OCI-M2 (cell line): ENCODE measurements around the gene HIF1AN.
"Not testable (repeated sequence)": the region's sequence is repeated elsewhere in the genome, so short reads cannot be mapped to it uniquely, and the experiment has no call there.

Experiments
- DNase-seq: peaks from one replicate; lab custom pipeline; 2025; ENCODE audit not compliant: unreplicated experiment; lab: John Stamatoyannopoulos, UW

Gene HIF1AN

DNA sequence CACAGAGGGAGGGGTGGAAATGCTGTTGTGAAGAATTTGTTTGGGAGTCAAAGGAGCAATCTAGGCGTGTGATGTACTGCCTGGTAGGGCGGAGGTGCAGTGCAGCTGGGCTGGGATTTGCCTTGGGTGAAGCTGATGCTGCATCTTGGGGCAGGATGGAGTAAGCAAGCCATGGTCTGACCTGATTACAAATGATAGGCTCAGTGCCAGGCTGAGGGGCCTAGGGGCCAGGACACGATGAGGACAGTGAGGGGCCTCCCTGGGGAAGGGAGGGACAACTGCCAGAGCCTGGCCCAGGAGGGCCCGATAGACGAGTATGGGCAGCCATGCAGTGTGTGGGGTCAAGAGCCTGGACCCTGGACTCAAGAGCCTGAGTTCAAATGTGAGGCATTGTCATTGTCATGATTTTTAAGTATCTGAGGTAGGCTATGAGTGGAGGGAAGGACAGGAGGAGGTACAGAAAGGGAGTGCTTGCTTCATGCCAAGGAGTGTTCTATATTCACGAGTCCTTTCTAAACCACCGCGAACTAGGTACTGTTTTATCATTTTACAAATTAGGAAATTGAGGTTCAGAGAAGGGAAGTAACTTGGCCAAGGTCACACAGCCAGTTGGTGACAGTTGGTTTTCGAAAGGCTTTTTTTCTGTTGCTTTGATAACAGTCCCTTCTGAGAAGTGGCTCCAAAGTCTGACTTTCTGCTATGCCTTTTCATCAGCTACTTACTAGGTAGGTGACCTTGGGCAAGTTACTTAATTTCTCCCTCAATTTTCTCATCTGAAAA lies 29.7 kb downstream of the HIF1AN start:
- no peak for DNase-seq

DNA sequence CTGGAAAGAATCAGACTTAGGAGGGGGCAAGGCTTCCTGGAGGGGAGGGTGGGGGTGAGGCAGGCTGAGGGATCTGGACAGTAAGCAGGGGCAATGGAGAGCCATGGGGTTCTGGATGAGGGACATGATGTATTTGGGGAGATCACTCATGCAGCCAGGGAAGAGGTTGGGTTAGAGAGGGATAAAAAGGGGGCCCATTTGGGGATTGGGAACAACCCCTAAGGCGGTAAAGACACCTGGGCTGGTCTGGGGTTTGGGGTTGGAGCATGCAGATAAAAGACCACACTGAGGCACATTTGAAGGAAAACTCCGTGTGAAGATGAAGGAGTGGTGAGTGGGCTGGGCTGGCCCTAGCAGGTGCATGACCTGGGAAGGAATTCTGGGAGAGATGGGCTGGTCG lies 30.8 kb downstream of the HIF1AN start:
- no peak for DNase-seq

DNA sequence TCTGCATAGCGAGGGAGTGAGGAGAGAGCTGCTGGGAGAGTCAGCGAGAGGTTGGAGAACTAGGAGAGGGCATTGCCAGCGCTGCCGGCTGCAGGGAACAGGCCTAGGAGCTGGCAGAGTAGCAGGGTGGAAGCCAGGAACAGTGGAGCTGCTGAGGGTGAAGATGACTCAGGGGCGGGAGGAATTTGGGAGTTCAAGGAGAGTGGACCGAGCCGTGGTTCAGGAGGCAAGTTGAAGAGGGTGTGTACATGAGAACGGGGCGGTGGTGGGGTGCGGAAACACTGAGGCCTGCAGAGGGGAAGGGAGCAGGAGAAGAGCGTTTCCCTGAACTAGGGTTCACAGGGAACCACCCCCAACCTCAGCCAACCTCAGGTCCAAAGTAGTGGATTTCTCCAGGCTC lies 31.5 kb downstream of the HIF1AN start:
- no peak for DNase-seq

DNA sequence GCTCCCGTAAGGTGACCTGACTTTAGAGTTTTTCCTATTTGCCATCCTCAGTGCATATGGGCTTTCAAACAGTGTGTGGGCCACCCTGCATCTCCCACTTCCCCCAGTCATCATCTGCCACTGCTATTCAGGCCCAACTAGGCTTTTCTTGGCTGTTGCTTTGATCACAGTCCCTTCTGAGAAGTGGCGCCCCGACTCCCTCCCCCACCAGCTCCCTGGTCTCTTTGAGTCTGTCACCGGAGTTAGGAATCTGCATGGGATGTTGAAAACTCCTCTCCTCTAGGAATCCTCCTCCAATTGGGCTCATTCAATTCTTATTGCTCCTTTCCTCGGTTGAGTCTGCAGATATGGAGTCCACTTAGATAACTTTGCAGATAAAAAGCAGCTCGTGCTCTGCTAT lies 32.1 kb downstream of the HIF1AN start:
- no peak for DNase-seq

DNA sequence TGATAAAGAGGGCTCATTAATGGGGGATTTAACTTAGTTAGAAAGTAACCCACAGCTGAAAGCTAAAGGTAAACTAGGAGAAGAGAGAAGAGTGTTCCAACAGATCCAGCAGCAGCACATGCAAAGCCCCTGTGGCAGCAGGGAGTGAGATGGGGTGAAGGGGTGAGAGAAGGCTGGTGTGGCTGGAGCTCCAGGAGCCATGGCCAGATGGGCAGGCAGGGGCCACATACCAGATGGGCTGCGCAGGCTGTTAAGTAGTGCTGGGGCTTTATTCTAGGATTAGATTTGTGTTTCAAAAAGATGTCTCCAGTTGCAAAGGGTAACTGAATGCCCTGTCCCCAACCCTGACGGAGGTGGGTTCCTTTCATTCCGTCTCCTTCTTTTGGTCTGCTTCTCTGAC lies 33.2 kb downstream of the HIF1AN start:
- DNase-seq, result no peak

DNA sequence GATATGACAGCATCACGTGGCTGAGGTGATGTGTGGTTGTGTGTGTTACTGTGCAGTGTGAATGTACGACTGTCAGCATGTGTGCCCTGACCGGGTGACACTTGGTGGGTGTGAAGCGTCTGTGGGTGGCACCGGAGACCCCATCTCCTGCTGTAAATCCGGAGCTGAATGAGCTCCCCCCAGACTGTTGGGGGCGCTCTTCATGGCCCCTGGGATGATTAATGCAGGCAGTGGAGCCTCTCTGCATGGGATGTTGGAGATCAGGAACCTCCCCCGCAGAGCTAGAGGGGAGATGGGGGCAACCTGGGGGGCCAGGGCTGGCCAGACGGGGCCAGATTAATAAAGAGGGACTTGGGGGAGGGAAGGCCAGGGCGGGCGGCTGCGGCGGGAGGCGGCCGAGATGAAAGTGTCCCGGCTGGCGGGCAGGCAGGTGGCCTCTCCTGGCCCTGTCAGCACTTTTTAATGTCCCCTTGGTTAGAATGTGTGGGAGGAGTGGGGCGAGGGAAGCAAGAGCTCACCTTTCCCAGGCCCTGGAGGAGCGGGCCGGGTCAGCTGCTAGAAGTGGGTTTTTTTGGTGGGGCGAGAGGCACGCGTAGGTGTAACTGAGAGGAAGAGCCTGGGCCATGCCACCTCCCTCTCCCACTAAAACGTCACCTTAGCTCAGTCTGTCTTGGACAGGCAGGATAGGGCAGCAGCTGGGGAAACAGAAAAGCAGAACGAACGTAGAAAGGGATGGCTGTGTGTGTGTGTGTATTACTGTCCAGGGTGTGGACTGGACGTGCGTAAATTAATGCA lies 34.1 kb downstream of the HIF1AN start:
- DNase-seq, result no peak

DNA sequence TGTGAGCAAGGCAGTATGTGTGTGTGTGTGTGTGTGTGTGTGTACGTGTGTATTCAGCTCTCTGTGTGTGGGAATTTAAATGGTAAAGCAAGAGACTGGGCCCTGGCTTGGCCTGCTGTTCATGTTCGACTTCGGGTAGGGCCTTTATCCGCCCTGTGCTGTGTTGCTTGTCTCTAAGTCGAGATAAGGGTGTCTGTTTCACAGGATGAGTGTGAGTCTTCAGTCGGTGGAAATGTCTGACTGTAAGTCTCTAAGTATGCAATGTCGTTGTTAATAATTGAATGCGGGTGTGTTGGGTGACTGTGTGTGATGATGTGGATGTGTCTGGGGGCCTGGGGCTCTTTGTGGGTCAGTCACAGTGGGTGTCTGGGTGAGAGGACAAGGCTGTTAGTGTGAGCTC lies 34.8 kb downstream of the HIF1AN start:
- no peak for DNase-seq

DNA sequence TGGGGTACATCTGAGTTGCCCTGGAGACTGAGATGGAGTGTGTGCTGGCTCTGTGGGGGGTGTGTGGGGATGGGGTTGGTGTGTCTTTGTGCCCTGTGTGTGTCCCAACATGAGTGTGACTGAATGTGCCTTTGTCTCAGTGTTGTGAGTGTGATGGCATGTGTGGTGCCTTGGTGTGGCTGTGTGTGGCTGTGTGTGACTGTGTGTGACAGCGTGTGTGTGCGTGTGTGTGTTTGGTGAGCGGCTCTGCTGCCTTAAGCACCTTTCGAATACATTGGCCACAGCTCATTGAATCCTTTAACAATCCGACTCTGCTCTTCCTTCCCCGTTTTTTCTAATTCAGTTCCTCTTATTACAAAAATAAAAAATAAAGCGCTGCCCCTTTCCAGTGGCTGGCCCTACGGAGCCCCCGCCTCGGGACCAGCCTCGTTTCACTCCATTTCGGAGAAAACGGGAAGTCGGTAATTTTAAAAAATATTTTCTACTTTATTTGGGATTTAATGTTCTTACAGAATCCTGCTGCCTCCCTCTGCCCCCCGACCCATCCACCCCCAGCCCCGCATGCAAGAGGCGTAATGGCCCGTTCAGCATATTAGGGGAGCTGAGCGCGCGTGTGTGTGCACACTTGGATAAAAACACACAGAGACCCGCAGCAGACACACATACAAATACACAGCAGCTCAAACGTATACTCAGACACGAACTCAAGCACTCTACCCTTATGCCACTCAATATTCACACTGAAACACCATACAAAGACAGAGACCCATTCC lies 35.5 kb downstream of the HIF1AN start:
- DNase-seq, result no peak

DNA sequence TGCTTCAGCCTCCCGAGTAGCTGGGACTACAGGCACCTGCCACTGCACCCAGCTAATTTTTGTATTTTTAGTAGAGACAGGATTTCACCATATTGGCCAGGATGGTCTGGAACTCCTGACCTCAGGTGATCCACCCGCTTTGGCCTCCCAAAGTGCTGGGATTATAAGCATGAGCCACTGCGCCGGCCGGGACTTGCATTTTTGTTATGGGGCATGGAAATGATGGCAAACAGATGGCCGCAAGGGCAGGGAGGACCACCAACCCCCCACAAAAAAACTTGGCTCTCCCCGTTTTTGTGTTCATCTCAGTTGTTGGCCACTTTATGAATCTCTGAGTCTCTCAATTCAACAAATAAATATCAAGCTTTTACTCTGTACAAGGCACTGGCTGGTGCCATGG lies 39.4 kb downstream of the HIF1AN start:
- not testable (repeated sequence) for DNase-seq

DNA sequence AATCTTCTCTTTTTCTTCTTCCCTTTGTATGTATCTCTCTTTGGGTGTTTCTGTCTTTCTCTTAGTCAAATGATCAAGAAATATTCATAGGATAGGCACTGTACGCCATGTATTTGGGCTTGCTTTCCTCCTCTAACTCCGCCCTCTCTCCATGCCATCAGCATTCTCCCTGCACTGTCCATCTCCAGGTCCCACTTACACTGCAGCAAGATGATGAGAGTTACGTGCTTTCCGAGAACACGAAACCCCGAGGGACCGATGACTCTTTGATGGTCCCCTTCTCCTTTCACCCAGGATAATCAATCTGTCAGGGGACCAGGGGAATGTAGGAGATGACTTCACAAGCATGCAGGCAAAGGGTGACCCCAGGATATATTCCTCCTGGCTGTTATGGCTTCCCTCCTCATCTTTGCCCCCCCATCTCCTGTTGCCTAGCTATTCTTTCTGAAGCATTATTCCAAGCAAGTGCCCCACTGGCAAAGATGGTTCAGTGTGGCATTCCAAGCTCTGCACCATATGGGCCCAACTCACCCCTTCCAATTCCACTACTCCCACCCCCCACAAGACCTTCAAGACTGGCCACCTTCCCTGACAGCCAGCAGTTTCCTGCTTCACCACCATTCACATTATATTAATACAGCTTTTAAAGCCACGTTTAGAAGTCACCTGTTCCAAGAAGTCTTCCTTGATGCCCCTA lies 40.0 kb downstream of the HIF1AN start:
- no peak for DNase-seq

DNA sequence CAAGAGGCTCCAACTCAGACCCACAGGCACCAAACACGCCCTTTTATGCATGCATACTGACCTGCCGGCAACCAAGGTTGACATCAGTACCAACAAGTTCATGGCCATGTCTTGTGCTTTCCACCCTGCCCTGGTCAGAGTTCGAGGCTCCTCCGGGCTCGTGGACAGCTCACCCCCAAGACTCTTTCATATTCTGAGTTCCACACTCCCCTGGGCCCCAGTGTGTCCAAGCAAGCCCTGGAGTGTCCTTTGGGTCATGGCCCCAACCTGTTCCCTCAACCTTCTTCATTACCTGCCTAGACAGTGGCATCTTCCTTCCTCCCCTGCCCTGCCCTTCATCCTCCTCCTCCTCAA lies 40.5 kb downstream of the HIF1AN start:
- no peak for DNase-seq

DNA sequence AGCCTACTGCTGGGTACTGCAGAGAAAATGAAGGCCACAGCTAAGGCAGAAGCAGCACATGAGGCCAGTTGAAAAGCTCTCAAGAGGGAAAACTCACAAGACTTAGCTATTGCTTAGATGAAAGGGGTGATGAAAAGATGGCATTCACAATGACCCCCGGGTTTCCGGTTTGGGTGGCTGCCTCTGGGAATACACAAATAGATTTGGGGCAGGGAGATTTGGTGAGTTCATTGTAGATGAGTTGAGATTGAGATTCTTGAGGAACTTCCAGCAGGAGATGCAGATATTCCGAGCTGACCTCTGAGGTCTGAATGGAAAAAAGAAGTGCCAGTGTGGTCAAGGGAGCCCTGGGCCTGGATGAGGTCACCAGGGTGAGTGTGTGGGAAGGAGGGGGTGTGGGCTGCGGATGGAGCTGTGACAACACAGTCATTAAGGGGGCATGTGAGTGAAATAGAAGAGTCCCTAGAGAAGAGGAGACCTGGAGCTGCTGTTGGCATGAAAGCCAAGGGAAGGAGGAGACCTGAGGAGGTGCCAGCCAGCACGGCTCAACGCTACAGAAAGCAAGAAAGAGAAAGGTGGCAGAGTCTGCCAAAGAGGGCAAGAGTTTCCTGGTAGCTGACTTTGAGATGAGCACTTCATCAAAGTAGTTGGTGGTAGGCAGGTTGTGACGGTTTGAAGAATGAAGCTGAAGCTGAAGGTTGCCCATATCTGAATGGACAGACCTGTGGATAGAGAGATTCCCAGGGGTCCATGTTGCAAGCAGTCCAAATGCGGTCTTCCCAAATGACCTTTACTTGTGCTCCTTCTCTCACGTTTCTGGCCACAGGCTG lies 43.7 kb downstream of the HIF1AN start:
- no peak for DNase-seq

DNA sequence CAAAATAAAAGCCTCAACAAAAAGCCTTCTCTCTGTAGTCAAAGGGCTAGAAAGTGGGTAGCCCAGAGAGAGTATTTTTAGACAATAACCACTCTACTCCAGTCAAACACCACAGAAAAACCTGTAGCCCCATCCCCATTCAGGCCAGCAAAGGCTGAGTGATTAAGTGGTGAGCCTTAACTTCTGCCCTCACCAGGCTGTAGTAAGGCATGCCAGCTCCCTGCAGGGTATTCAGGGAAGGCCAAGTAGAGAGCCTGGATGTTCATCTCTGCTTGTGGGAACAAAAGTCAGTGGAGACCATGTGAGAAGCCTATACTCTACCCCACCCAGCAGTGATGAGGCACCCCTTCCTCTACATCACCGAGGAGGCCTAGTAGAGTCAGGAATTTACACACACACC lies 51.2 kb downstream of the HIF1AN start:
- no peak for DNase-seq

DNA sequence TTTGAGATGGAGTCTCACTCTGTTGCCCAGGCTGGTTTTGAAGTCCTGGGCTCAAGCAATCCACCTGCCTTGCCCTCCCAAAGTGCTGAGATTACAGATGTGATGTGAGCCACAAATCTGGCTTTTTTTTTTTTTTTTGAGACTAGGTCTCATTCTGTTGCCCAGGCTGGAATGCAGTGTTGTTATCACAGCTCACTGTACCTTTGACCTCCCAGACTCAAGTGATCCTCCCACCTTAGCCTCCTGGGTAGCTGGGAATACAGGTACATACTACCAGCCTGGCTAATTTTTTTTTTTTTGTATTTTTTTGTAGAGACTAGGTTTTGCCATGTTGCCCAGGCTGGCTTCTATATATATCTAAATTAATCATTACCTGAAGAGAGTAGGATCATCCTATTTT lies 62.4 kb downstream of the HIF1AN start:
- no peak for DNase-seq

DNA sequence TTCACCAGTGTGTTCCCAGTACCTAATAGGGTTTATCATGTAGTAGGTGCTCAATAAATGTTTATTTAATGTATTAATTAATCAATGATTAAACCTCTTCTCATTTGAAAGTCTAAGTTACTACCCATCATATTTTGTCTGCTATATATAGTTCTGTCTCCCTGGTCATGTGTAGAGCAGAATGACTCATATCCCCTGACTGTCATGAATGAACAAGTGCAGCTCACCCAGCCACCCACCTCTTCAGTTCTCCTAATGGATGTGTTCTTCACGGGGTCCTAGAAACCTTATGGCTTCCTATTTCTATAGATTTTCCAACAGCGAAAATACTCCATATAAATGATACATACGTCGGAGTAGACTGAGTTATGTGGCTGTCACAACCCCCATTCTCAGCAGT lies 64.5 kb downstream of the HIF1AN start:
- no peak for DNase-seq

DNA sequence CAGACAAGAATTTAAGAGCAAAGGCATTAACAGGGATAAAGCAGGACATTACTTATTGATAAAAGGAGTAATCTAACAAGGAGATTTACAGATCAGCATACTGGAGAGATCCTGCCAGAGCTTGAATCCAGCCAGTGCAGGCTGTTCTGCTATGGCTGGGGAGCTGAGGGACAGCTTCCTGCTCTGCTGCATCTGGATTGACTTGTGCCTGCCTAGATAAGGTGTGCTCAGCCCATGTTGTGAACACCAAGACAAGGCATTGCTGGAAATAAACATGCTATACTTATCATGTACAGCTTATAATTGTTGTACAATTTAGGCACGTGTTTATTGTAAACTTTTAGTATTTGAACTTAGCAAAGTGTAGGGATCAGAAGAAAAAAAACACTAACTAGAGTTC lies 71.7 kb downstream of the HIF1AN start:
- no peak for DNase-seq
